Measurements from ENCODE around the gene TMEM200B.
"Not testable (repeated sequence)": the region's sequence is repeated elsewhere in the genome, so short reads cannot be mapped to it uniquely, and the experiment has no call there.

The TMEM200B gene

GRCh38 chr1:29123887-29124365 lies at the start of gene TMEM200B:
TSS of gene TMEM200B (minus strand) at chr1:29123903. CDS start at chr1:29121828, 2,075 bp downstream.
- no peak for DNase-seq (ENCODE audit: low read depth in 2 of 2)

GRCh38 chr1:29172415-29172939 lies 48.8 kb upstream of the TMEM200B start:
- DNase-seq (ENCODE audit: low read depth in 2 of 2), result no peak

GRCh38 chr1:29171521-29171920 lies 47.8 kb upstream of the TMEM200B start:
- DNase-seq (ENCODE audit: low read depth in 2 of 2), result no peak

GRCh38 chr1:29171089-29171488 lies 47.4 kb upstream of the TMEM200B start:
- DNase-seq (ENCODE audit: low read depth in 2 of 2), result no peak

GRCh38 chr1:29169976-29170375 lies 46.3 kb upstream of the TMEM200B start:
- DNase-seq (ENCODE audit: low read depth in 2 of 2), result no peak

GRCh38 chr1:29167904-29168303 lies 44.2 kb upstream of the TMEM200B start:
- no peak for DNase-seq (ENCODE audit: low read depth in 2 of 2)

- DNase-seq (ENCODE audit: low read depth in 2 of 2), result no peak
Observed at GRCh38 chr1:29166291-29166878, 42.7 kb upstream of the TMEM200B start.

GRCh38 chr1:29164588-29164987 lies 40.9 kb upstream of the TMEM200B start:
- DNase-seq (ENCODE audit: low read depth in 2 of 2), result no peak

GRCh38 chr1:29162476-29163138 lies 38.9 kb upstream of the TMEM200B start:
- no peak for DNase-seq (ENCODE audit: low read depth in 2 of 2)

GRCh38 chr1:29162025-29162424 lies 38.3 kb upstream of the TMEM200B start:
- DNase-seq (ENCODE audit: low read depth in 2 of 2), result no peak

GRCh38 chr1:29159773-29160172 lies 36.1 kb upstream of the TMEM200B start:
- no peak for DNase-seq (ENCODE audit: low read depth in 2 of 2)

GRCh38 chr1:29157269-29157601 lies 33.5 kb upstream of the TMEM200B start:
- DNase-seq (ENCODE audit: low read depth in 2 of 2), result no peak

GRCh38 chr1:29156543-29157268 lies 33.0 kb upstream of the TMEM200B start:
- DNase-seq (ENCODE audit: low read depth in 2 of 2), result no peak

- no peak for DNase-seq (ENCODE audit: low read depth in 2 of 2)
Observed at GRCh38 chr1:29152046-29152805, 28.5 kb upstream of the TMEM200B start.

- DNase-seq (ENCODE audit: low read depth in 2 of 2), result not testable (repeated sequence)
Observed at GRCh38 chr1:29150346-29150745, 26.6 kb upstream of the TMEM200B start.

- DNase-seq (ENCODE audit: low read depth in 2 of 2), result no peak
Observed at GRCh38 chr1:29148656-29149491, 25.2 kb upstream of the TMEM200B start.

GRCh38 chr1:29145739-29146437 lies 22.2 kb upstream of the TMEM200B start:
- DNase-seq (ENCODE audit: low read depth in 2 of 2), result peak; percentile 81 to 82

- DNase-seq (ENCODE audit: low read depth in 2 of 2), result no peak
Observed at GRCh38 chr1:29144178-29144577, 20.5 kb upstream of the TMEM200B start.

- no peak for DNase-seq (ENCODE audit: low read depth in 2 of 2)
Observed at GRCh38 chr1:29142714-29143113, 19.0 kb upstream of the TMEM200B start.

GRCh38 chr1:29136391-29136915 lies 12.8 kb upstream of the TMEM200B start:
- no peak for DNase-seq (ENCODE audit: low read depth in 2 of 2)

All from fibroblast of skin of left quadriceps (primary cell).